ENCODE results near the gene HNRNPA0.

HNRNPA0 gene

GRCh38 chr5:137753691-137754187 lies 424 bp downstream of the HNRNPA0 start:
- DNase-seq (ENCODE audit: low read depth): no peak
- no peak for TF ChIP-seq CTCF (conservative IDR thresholded peaks at IDR 0.05; ENCODE audit: low read depth, low read length)
- H3K4me3 ChIP-seq (ENCODE audit: low read length): peak overlapping the region; percentile 96

GRCh38 chr5:137752905-137753690 lies 1.1 kb downstream of the HNRNPA0 start:
- TF ChIP-seq CTCF (conservative IDR thresholded peaks at IDR 0.05; ENCODE audit: low read depth, low read length): no peak
- peak overlapping the region; percentile 96 for H3K4me3 ChIP-seq (ENCODE audit: low read length)
- DNase-seq (ENCODE audit: low read depth): no peak

- no peak for DNase-seq (ENCODE audit: low read depth)
- peak; percentile 87 for TF ChIP-seq CTCF (conservative IDR thresholded peaks at IDR 0.05; ENCODE audit: low read depth, low read length)
- H3K4me3 ChIP-seq (ENCODE audit: low read length): peak overlapping the region; percentile 96
Observed at GRCh38 chr5:137751869-137752491, 2.2 kb downstream of the HNRNPA0 start.

GRCh38 chr5:137750436-137750835 lies 3.7 kb downstream of the HNRNPA0 start:
- no peak for DNase-seq (ENCODE audit: low read depth)
- H3K4me3 ChIP-seq (ENCODE audit: low read length): no peak overlapping the region
- no peak for TF ChIP-seq CTCF (conservative IDR thresholded peaks at IDR 0.05; ENCODE audit: low read depth, low read length)

- no peak for TF ChIP-seq CTCF (conservative IDR thresholded peaks at IDR 0.05; ENCODE audit: low read depth, low read length)
- no peak for DNase-seq (ENCODE audit: low read depth)
- no peak overlapping the region for H3K4me3 ChIP-seq (ENCODE audit: low read length)
Observed at GRCh38 chr5:137747848-137748247, 6.3 kb downstream of the HNRNPA0 start.

GRCh38 chr5:137743031-137743640 lies 11.0 kb downstream of the HNRNPA0 start:
- H3K4me3 ChIP-seq (ENCODE audit: low read length): no peak overlapping the region
- DNase-seq (ENCODE audit: low read depth): no peak
- TF ChIP-seq CTCF (conservative IDR thresholded peaks at IDR 0.05; ENCODE audit: low read depth, low read length): peak; percentile 70

Data from retinal pigment epithelial cell (primary cell).